GM12878 (cell line): ENCODE measurements around the gene DNAJB2. TPM values are rescaled to one million over a fixed set of nuclear protein-coding genes. Genes with fewer than 3 reads are reported as not detected.

ENCODE experiments used
- ATAC-seq: fragments of 200-7000 bp; cut with Tn5 transposase; 3 replicates; pipeline ENCODE4 v1.9.1; 2020; ENCODE audit warnings: mild to moderate bottlenecking, moderate library complexity
- BruUV-seq: library from RNA; stranded (reverse); fragments of 400-500 nt; replicated peaks from 2 replicates; lab custom pipeline; 2021; lab: Mats Ljungman, UMichigan
- CTCF ChIA-PET: fragments of 300-600 bp; sonication (Branson Sonifier 250); formaldehyde crosslinking; extraction: SDS; loops from one replicate; lab custom pipeline; 2021; ENCODE audit warnings: inconsistent platforms; lab: Yijun Ruan, JAX
- POLR2A ChIA-PET: fragments of 350-600 bp; formaldehyde crosslinking; extraction: SDS; loops from one replicate; lab custom pipeline; 2021; ENCODE audit warnings: inconsistent platforms; lab: Charles Lee
- RAD21 ChIA-PET: fragments of 300-600 bp; sonication (Branson Sonifier 250); formaldehyde crosslinking; loops from one replicate; lab custom pipeline; 2023; ENCODE audit warnings: antibody characterized with exemption; ENCODE audit not compliant: unreplicated experiment; lab: Charles Lee
- SMC1A ChIA-PET: fragments of 300-600 bp; sonication (Branson Sonifier 250); formaldehyde crosslinking; loops from one replicate; lab custom pipeline; 2023; ENCODE audit not compliant: unreplicated experiment, uncharacterized antibody; lab: Charles Lee
- DNase-seq: peaks from one replicate; pipeline ENCODE4 v3.0.0-alpha.2; 2011; ENCODE audit warnings: low read depth, low spot score
- FAIRE-seq: peaks from 3 replicates; lab custom pipeline; 2011; peaks lifted over from hg19 to GRCh38; lab: Jason Lieb, UNC
- H2AFZ ChIP-seq: 2 replicates; pipeline ENCODE4 v1.6.0; 2011; ENCODE audit warnings: low read depth, low read length, control low read depth; ENCODE audit not compliant: control insufficient read depth
- H3K27ac ChIP-seq: 2 replicates; pipeline ENCODE4 v1.5.1; 2011; ENCODE audit warnings: control low read depth; ENCODE audit not compliant: control insufficient read depth, insufficient read depth
- H3K27me3 ChIP-seq, 2 experiments: replicated peaks in 1 of 2; 2 replicates each; pipeline versions ENCODE4 v1.6.0 to v1.6.1; 2011; ENCODE audit warnings: low read length in 1 of 2; ENCODE audit not compliant: control insufficient read depth in 2 of 2, insufficient read depth in 2 of 2
- H3K36me3 ChIP-seq, 2 experiments: 2 replicates each; pipeline ENCODE4 v1.5.1; 2011; ENCODE audit warnings: low read length in 1 of 2; ENCODE audit not compliant: control insufficient read depth in 2 of 2, insufficient read depth in 2 of 2
- H3K4me1 ChIP-seq: 2 replicates; pipeline ENCODE4 v1.6.1; 2011; ENCODE audit warnings: mild to moderate bottlenecking, low read length, moderate library complexity, mixed read lengths; ENCODE audit not compliant: control insufficient read depth, insufficient read depth
- H3K4me2 ChIP-seq: 2 replicates; pipeline ENCODE4 v1.6.0; 2011; ENCODE audit warnings: control low read depth; ENCODE audit not compliant: control insufficient read depth, insufficient read depth
- H3K4me3 ChIP-seq: fragments of 200-600 bp; sonication (generic); 2 replicates; pipeline ENCODE4 v1.5.1; 2016
- H3K79me2 ChIP-seq: 2 replicates; pipeline ENCODE4 v1.6.0; 2011; ENCODE audit warnings: low read length; ENCODE audit not compliant: control insufficient read depth, insufficient read depth
- H3K9ac ChIP-seq: 2 replicates; pipeline ENCODE4 v1.8.0; 2011; ENCODE audit warnings: low read length, control low read depth, mixed read lengths; ENCODE audit not compliant: control insufficient read depth, insufficient read depth
- H3K9me3 ChIP-seq: replicated peaks from 3 replicates; pipeline ENCODE4 v1.5.1; 2011; ENCODE audit warnings: mild to moderate bottlenecking, low read length; ENCODE audit not compliant: control insufficient read depth, insufficient read depth
- H4K20me1 ChIP-seq: 2 replicates; pipeline ENCODE4 v1.6.0; 2011; ENCODE audit not compliant: control insufficient read depth, insufficient read depth
- GABPA ChIP-seq: IDR thresholded peaks from 2 replicates; pipeline ENCODE4 v1.6.1; 2014; ENCODE audit warnings: antibody characterized with exemption, low read depth, mild to moderate bottlenecking, inconsistent platforms
- POLR2A ChIP-seq: IDR thresholded peaks from 2 replicates; pipeline ENCODE4 v1.6.1; 2011; ENCODE audit warnings: low read depth, mild to moderate bottlenecking, low read length
- POLR2AphosphoS2 ChIP-seq: IDR thresholded peaks from 2 replicates; pipeline ENCODE4 v1.6.1; 2011; ENCODE audit warnings: low read depth, mild to moderate bottlenecking, low read length, improper control_type of control experiment, moderate library complexity
- SUPT20H ChIP-seq: IDR thresholded peaks from 2 replicates; pipeline ENCODE4 v1.6.1; 2011; ENCODE audit warnings: low read depth, mild to moderate bottlenecking, low read length, moderate library complexity, borderline replicate concordance; ENCODE audit not compliant: control insufficient read depth
- TBL1XR1 ChIP-seq: IDR thresholded peaks from 2 replicates; pipeline ENCODE4 v1.6.1; 2012; ENCODE audit warnings: low read depth, low read length, improper control_type of control experiment
- WRNIP1 ChIP-seq: IDR thresholded peaks from 2 replicates; pipeline ENCODE4 v1.6.1; 2011; ENCODE audit warnings: low read depth, low read length, improper control_type of control experiment, borderline replicate concordance
- WGBS: methylation state at CpG from one replicate; pipeline ENCODE4 v1.1.6; 2016; ENCODE audit warnings: low lambda C conversion rate; ENCODE audit not compliant: insufficient replicate concordance, insufficient coverage; ENCODE audit errors: missing lambda C conversion rate; 5-methylcytosine and 5-hydroxymethylcytosine counted together
- in situ Hi-C: fragments of 300-500 bp; cut with MboI; formaldehyde crosslinking; loops from 9 replicates; pipeline ENCODE4 v1.14.3; 2018; ENCODE audit warnings: mixed read lengths
- intact Hi-C: fragments of 100-400 bp; cut with micrococcal nuclease; formaldehyde crosslinking; loops from one replicate; pipeline ENCODE4 v1.14.2; 2022; ENCODE audit not compliant: unreplicated experiment
- polyA plus RNA-seq, 11 experiments: library from polyadenylated mRNA; depleted of rRNA in 4 of 11; unstranded in 6 of 11; stranded (reverse) in 5 of 11; fragments of >200 nt; fragmentation: Nextera tagmentation in 4 of 11; fragmentation: Illumina TruSeq in 1 of 11; extraction: Ambion mirVana in 4 of 11; extraction: Trizol in 1 of 11; gene quantifications; 1 replicate in 1 of 11; 2 replicates in 10 of 11; pipeline versions ENCODE4 v1.2.1 to v1.2.3, GENCODE V29; 2011 to 2016; ENCODE audit warnings: inconsistent platforms in 2 of 11, missing spikeins in 2 of 11, low read depth in 1 of 11
- total RNA-seq, 4 experiments: library from RNA; depleted of rRNA in 3 of 4; stranded (reverse); fragments of >200 nt in 3 of 4; fragmentation: Illumina TruSeq in 1 of 4; extraction: Trizol in 1 of 4; gene quantifications; 2 replicates each; pipeline versions ENCODE4 v1.2.1 to v1.2.3, GENCODE V29; 2013 to 2021
- TF ChIP-seq, protein P1 (sequence below): fragments of 450-650 bp; IDR thresholded peaks from 2 replicates; pipeline ENCODE4 v1.6.1; 2017; ENCODE audit warnings: mild to moderate bottlenecking, low read depth, inconsistent platforms; ENCODE audit not compliant: poor library complexity, severe bottlenecking

Gene DNAJB2
- total and polyA plus RNA-seq, 10 of the 15 experiments (the other 5 are each of a cell fraction or from before 2014, with no cell fraction given) = 0.26 to 36.5 (median 12.5) TPM

DNA sequence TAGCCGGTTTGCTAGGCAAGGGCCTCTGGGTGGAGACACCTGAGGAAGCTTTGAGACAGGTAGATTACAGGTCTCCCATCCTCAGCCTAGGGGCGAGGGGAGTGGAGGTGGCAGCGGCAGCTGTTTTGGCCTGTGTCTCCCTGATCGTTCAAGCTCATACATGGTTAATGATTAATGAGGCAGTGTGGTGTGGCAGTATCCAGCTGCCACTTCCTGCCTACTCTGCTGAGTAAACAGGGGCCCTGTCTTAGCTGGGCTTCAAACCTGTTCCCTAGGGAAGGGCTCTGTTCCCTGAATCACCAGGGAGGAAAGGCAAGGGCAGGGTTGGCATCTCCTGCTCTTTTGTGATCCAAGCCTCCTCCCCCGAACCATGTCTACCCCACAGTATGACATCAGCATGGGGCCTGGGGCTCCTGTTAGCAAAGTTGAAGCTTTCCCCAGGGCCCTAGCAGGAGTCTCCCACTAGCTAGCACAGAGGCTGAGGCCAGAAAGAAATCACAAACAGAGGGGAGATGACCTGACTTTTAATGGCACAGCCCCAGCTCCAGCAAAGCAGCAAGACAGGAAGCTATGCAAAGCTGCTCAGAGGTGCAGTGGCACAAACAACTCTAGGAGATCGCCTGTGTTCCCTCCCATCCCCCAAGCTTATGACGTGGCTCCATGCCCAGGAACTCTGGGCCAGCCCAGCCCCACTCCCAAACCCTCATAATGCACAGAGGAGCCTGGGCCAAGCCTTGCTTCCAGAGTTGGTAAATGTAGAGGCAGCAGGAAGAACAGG is 29.8 kb upstream of the DNAJB2 start (continued):
- TF ChIP-seq, protein P1, sequence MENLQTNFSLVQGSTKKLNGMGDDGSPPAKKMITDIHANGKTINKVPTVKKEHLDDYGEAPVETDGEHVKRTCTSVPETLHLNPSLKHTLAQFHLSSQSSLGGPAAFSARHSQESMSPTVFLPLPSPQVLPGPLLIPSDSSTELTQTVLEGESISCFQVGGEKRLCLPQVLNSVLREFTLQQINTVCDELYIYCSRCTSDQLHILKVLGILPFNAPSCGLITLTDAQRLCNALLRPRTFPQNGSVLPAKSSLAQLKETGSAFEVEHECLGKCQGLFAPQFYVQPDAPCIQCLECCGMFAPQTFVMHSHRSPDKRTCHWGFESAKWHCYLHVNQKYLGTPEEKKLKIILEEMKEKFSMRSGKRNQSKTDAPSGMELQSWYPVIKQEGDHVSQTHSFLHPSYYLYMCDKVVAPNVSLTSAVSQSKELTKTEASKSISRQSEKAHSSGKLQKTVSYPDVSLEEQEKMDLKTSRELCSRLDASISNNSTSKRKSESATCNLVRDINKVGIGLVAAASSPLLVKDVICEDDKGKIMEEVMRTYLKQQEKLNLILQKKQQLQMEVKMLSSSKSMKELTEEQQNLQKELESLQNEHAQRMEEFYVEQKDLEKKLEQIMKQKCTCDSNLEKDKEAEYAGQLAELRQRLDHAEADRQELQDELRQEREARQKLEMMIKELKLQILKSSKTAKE = peak; percentile 52
- TF ChIP-seq GABPA (no peak), WRNIP1 (no peak), TBL1XR1 (no peak), POLR2AphosphoS2 (no peak; the same call in 1 of the 2 replicates)

DNA sequence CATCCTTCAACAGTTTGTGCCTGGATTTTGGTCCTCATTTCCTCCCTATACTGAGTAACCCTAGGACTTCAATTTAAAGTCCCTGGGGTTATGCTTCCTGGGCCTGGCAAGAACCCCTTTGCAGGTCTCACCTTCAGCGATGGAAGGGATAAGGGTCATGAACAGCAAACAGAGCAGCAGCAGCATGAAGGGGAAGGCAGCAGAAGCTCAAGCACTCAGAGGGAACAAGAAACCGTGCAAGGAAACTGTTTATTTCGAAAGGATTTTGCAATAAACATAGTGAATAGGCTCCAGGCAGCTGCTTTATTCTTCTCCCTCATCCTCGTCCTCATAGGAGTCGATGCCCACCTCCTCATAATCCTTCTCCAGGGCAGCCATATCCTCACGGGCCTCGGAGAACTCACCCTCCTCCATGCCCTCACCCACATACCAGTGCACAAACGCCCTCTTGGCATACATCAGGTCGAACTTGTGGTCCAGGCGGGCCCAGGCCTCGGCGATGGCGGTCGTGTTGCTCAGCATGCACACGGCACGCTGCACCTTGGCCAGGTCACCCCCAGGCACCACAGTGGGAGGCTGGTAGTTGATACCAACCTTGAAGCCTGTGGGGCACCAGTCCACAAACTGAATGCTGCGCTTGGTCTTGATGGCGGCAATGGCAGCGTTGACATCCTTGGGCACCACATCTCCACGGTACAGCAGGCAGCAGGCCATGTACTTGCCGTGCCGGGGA is 29.0 kb upstream of the DNAJB2 start:
- ChIA-PET SMC1A (interaction anchor here (1.0 to 8.6 kb wide), 13 partner anchors 10 to 355 kb away, joined by 3 to 98 read pairs (median 9); partner anchors contain the start of genes ANKZF1, ATG9A, CNPPD1 and DNAJB2), CTCF (interaction anchor here (0.9 to 5.5 kb wide), 9 partner anchors 11 to 101 kb away, joined by 3 to 69 read pairs (median 6); partner anchors contain the start of genes ANKZF1, ATG9A, DNAJB2 and SLC23A3), POLR2A (interaction anchor here (0.8 to 9.0 kb wide), 10 partner anchors 12 to 356 kb away, joined by 3 to 160 read pairs (median 8); partner anchors contain the start of genes ANKZF1, ATG9A, CNPPD1 and DNAJB2), RAD21 (interaction anchor here (1.0 to 5.1 kb wide), 13 partner anchors 11 to 138 kb away, joined by 3 to 53 read pairs (median 9); partner anchors contain the start of genes ANKZF1, ATG9A, CNPPD1 and DNAJB2)
- H3K4me3 ChIP-seq = peak overlapping the region; percentile 35; the same call in 1 of the 2 replicates
- peak overlapping the region; percentile 58 for H3K27ac ChIP-seq
- intact Hi-C loops = no loop called here
- peaks cover 48% of the 10 kb centered on the region for H3K4me1 ChIP-seq
- ATAC-seq (no peak), FAIRE-seq (no peak), DNase-seq (no peak)
- TF ChIP-seq POLR2A (peak; percentile 47; the same call in 1 of the 2 replicates), SUPT20H (no peak)
- no peaks in the 10 kb centered on the region for H3K27me3 ChIP-seq
- no TSS peak for BruUV-seq
- in situ Hi-C loops = no loop called here
- peak overlapping the region; percentile 13; the same call in 1 of the 2 replicates for H3K9ac ChIP-seq
- H3K36me3 ChIP-seq = peaks cover 12 to 19% of the 10 kb centered on the region in 2 experiments
- 0 out of 2 replicates have a peak, but pooled peaks cover 4% of the 10 kb centered on the region for H4K20me1 ChIP-seq
- WGBS = 76% methylated on average over 22 of the region's 22 CpGs
- no peak overlapping the region for H2AFZ ChIP-seq
- peaks cover 60% of the 10 kb centered on the region for H3K79me2 ChIP-seq
- no peaks in the 10 kb centered on the region for H3K9me3 ChIP-seq
- peak overlapping the region; percentile 9 for H3K4me2 ChIP-seq
